GM23338 (cell line): ENCODE measurements around the gene CERS1. TPM values are rescaled to one million over a fixed set of nuclear protein-coding genes. Genes with fewer than 3 reads are reported as not detected.

Experiments used
- ATAC-seq: fragments of 200-7000 bp; cut with Tn5 transposase; 3 replicates; pipeline ENCODE4 v1.9.1; 2020
- DNase-seq: peaks from one replicate; pipeline ENCODE4 v3.0.0-alpha.2; 2015; ENCODE audit warnings: low spot score
- H2AFZ ChIP-seq: fragments of 200-600 bp; sonication (generic); 2 replicates; pipeline ENCODE4 v1.8.0; 2016; ENCODE audit warnings: antibody characterized with exemption, mild to moderate bottlenecking, moderate library complexity
- H3F3A ChIP-seq: fragments of 200-600 bp; sonication (generic); replicated peaks from 2 replicates; pipeline ENCODE4 v1.8.0; 2017; ENCODE audit warnings: antibody characterized with exemption, mixed run types, low read depth
- H3K27ac ChIP-seq: fragments of 200-600 bp; sonication (generic); 2 replicates; pipeline ENCODE4 v1.6.1; 2016; ENCODE audit warnings: low read depth
- H3K27me3 ChIP-seq: fragments of 200-600 bp; sonication (generic); 2 replicates; pipeline ENCODE4 v1.8.0; 2016; ENCODE audit warnings: mild to moderate bottlenecking, mixed run types, moderate library complexity; ENCODE audit not compliant: insufficient read depth
- H3K36me3 ChIP-seq: fragments of 200-600 bp; sonication (generic); 2 replicates; pipeline ENCODE4 v1.8.0; 2016; ENCODE audit warnings: mild to moderate bottlenecking; ENCODE audit not compliant: insufficient read depth
- H3K4me1 ChIP-seq: fragments of 200-600 bp; sonication (generic); 2 replicates; pipeline ENCODE4 v1.8.0; 2016; ENCODE audit warnings: mild to moderate bottlenecking, moderate library complexity; ENCODE audit not compliant: insufficient read depth
- H3K4me2 ChIP-seq: fragments of 200-600 bp; sonication (generic); 2 replicates; pipeline ENCODE4 v1.7.1; 2017; ENCODE audit warnings: mixed run types
- H3K4me3 ChIP-seq: fragments of 200-600 bp; sonication (generic); 2 replicates; pipeline ENCODE4 v1.6.1; 2016; ENCODE audit warnings: mixed run types
- H3K79me2 ChIP-seq: fragments of 200-600 bp; sonication (generic); replicated peaks from 2 replicates; pipeline ENCODE4 v1.8.0; 2017; ENCODE audit warnings: mild to moderate bottlenecking; ENCODE audit not compliant: insufficient read depth
- H3K9me2 ChIP-seq: fragments of 200-600 bp; sonication (generic); 2 replicates; pipeline ENCODE4 v1.8.0; 2017; ENCODE audit not compliant: insufficient read depth
- H4K20me1 ChIP-seq: fragments of 200-600 bp; sonication (generic); replicated peaks from 2 replicates; pipeline ENCODE4 v1.8.0; 2017; ENCODE audit warnings: mild to moderate bottlenecking; ENCODE audit not compliant: insufficient read depth
- H3K27ac Mint-ChIP-seq: 2 replicates; pipeline ENCODE4 v1.8.0; 2020; ENCODE audit warnings: inconsistent platforms, mild to moderate bottlenecking, moderate library complexity, mixed read lengths
- H3K27me3 Mint-ChIP-seq: 3 replicates; pipeline ENCODE4 v1.8.0; 2022; ENCODE audit warnings: low read depth, mild to moderate bottlenecking, moderate library complexity, mixed read lengths, inconsistent platforms; ENCODE audit not compliant: insufficient read depth, poor library complexity
- H3K36me3 Mint-ChIP-seq: 3 replicates; pipeline ENCODE4 v1.8.0; 2021; ENCODE audit warnings: low read depth, mild to moderate bottlenecking, inconsistent platforms, moderate library complexity, mixed read lengths
- H3K4me1 Mint-ChIP-seq: 3 replicates; pipeline ENCODE4 v1.8.0; 2020; ENCODE audit warnings: mild to moderate bottlenecking, inconsistent platforms, mixed read lengths
- H3K4me3 Mint-ChIP-seq: 3 replicates; pipeline ENCODE4 v1.8.0; 2021; ENCODE audit warnings: moderate library complexity, mild to moderate bottlenecking, inconsistent platforms, mixed read lengths
- H3K9me3 Mint-ChIP-seq: 3 replicates; pipeline ENCODE4 v1.8.0; 2020; ENCODE audit warnings: moderate library complexity, mild to moderate bottlenecking, inconsistent platforms, mixed read lengths
- CTCF ChIP-seq, 2 experiments: fragments of 200-600 bp in 1 of 2; sonication (generic) in 1 of 2; conservative IDR thresholded peaks; 2 replicates each; pipeline versions ENCODE4 v1.5.1 to v1.6.1; 2016 to 2017; ENCODE audit warnings: antibody characterized with exemption in 2 of 2, low read depth in 2 of 2, mild to moderate bottlenecking in 2 of 2, moderate library complexity in 1 of 2
- ETS1 ChIP-seq: IDR thresholded peaks from 2 replicates; pipeline ENCODE4 v1.6.1; 2016; ENCODE audit warnings: antibody characterized with exemption
- EZH2 ChIP-seq: fragments of 200-600 bp; sonication (generic); IDR thresholded peaks from one replicate; pipeline ENCODE4 v1.8.0; 2017; ENCODE audit warnings: antibody characterized with exemption, mild to moderate bottlenecking, low read depth; ENCODE audit not compliant: unreplicated experiment
- POLR2AphosphoS5 ChIP-seq: IDR thresholded peaks from 2 replicates; pipeline ENCODE4 v1.6.1; 2016; ENCODE audit warnings: antibody characterized with exemption, low read depth
- REST ChIP-seq: IDR thresholded peaks from one replicate; pipeline ENCODE4 v1.6.1; 2018; ENCODE audit warnings: antibody characterized with exemption; ENCODE audit not compliant: unreplicated experiment
- ZNF114 ChIP-seq: fragments of 250-450 bp; sonication (Bioruptor Pico); IDR thresholded peaks from 2 replicates; pipeline ENCODE4 v1.5.0; 2020; ENCODE audit warnings: mild to moderate bottlenecking, moderate library complexity
- ZNF331 ChIP-seq: fragments of 250-450 bp; sonication (Bioruptor Pico); IDR thresholded peaks from 2 replicates; pipeline ENCODE4 v1.5.0; 2020; ENCODE audit warnings: low read depth, mild to moderate bottlenecking, moderate library complexity
- ZNF462 ChIP-seq: fragments of 250-450 bp; sonication (Bioruptor Pico); IDR thresholded peaks from 2 replicates; pipeline ENCODE4 v1.5.0; 2020; ENCODE audit warnings: mild to moderate bottlenecking, moderate library complexity
- polyA plus RNA-seq: library from polyadenylated mRNA; unstranded; fragments of >200 nt; fragmentation: Nextera tagmentation; extraction: Ambion mirVana; gene quantifications from 2 replicates; pipeline ENCODE4 v1.2.1, GENCODE V29; 2016
- total RNA-seq: library from RNA; depleted of rRNA; stranded (reverse); fragments of >200 nt; shearing (Covaris generic); gene quantifications from 2 replicates; pipeline ENCODE4 v1.2.3, GENCODE V29; 2014

Gene CERS1
- total and polyA plus RNA-seq, 2 experiments from 2014 or later, result 11.1 to 12.2 TPM

- H3K27me3 ChIP-seq, result no peaks in the 10 kb centered on the region
- H3K9me3 Mint-ChIP-seq, result no peaks in the 10 kb centered on the region
- H3K27me3 Mint-ChIP-seq, result no peaks in the 10 kb centered on the region
- H3K36me3 Mint-ChIP-seq, result peaks cover 78% of the 10 kb centered on the region
- H3K27ac Mint-ChIP-seq, result no peak overlapping the region
- DNase-seq (no peak), ATAC-seq (no peak)
- H3K4me1 ChIP-seq, result no peaks in the 10 kb centered on the region
- no peak overlapping the region for H3K4me2 ChIP-seq
- no peak overlapping the region for H3K4me3 ChIP-seq
- H3K4me1 Mint-ChIP-seq, result no peaks in the 10 kb centered on the region
- no peaks in the 10 kb centered on the region for H3F3A ChIP-seq
- no peak overlapping the region for H3K27ac ChIP-seq
- H3K79me2 ChIP-seq, result 0 out of 2 replicates have a peak, but pooled peaks cover 5% of the 10 kb centered on the region
- no peak overlapping the region for H2AFZ ChIP-seq
- H3K36me3 ChIP-seq, result peaks cover 37% of the 10 kb centered on the region
- no peak for TF ChIP-seq ZNF114 (CRISPR knock-in tag)
- no peak for TF ChIP-seq ETS1
- TF ChIP-seq EZH2, result no peak
- no peak for TF ChIP-seq ZNF331
- no peak for TF ChIP-seq CTCF (conservative IDR thresholded peaks at IDR 0.05; ENCODE audit: low read depth in 2 of 2)
- TF ChIP-seq POLR2AphosphoS5, result no peak
- no peak for TF ChIP-seq ZNF462 (CRISPR knock-in tag)
- TF ChIP-seq REST, result no peak
- no peak overlapping the region for H3K4me3 Mint-ChIP-seq
- H4K20me1 ChIP-seq, result peaks cover 14% of the 10 kb centered on the region
- no peaks in the 10 kb centered on the region for H3K9me2 ChIP-seq
Observed at GRCh38 chr19:18854982-18855381, 41.0 kb downstream of the CERS1 start.
